NCI-H345 treated with DMSO at 0.1 percent for 48 hours (cell line): ENCODE data around the gene OR4M1.
"Not testable (repeated sequence)": the region's sequence is repeated elsewhere in the genome, so short reads cannot be mapped to it uniquely, and the experiment has no call there.

Source experiments
- DNase-seq: peaks from one replicate; lab custom pipeline; 2025; ENCODE audit not compliant: unreplicated experiment; lab: John Stamatoyannopoulos, UW

Gene OR4M1

DNA sequence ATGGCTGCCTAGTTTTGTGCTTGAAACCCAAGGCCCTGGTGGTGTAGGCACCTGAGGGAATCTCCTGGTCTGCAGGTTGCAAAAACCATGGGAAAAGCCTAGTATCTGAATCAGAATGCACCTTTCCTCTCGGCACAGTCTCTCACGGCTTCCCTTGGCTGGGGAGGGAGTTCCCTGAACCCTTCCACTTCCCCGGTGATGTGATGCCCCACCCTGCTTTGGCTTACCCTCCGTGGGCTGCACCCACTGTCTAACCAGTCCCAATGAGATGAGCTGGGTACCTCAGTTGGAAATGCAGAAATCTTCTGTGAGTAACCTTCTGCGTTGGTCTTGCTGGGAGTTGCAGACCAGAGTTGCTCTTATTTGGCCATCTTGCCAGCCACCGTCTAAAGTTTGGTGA is 47.7 kb downstream of the OR4M1 start:
- DNase-seq, result not testable (repeated sequence)

GRCh38 chr14:19823178-19823577 is 49.9 kb downstream of the OR4M1 start:
- no peak for DNase-seq

DNA sequence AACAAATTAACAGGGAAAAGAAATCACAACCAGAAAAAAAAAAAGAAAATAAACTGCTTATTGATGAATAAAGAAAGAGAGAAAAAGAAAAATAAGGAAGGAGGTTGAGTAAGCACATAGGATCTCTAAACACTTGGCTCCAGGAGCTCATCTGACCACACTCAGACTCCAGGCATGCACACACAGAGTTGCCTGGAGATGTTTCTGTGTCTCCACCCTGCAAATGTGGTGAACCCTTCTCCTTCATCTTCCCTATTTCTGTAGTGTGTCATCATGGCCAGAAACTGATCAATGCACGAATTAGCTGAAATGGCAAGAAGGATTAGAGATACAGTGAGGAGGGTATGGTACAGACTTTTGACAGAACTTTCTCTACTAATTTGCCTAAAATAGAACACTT is 50.5 kb downstream of the OR4M1 start:
- DNase-seq, result no peak

DNA sequence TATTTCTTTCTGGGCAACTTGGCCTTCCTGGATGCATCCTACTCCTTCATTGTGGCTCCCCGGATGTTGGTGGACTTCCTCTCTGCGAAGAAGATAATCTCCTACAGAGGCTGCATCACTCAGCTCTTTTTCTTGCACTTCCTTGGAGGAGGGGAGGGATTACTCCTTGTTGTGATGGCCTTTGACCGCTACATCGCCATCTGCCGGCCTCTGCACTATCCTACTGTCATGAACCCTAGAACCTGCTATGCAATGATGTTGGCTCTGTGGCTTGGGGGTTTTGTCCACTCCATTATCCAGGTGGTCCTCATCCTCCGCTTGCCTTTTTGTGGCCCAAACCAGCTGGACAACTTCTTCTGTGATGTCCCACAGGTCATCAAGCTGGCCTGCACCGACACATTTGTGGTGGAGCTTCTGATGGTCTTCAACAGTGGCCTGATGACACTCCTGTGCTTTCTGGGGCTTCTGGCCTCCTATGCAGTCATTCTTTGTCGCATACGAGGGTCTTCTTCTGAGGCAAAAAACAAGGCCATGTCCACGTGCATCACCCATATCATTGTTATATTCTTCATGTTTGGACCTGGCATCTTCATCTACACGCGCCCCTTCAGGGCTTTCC is 54.4 kb downstream of the OR4M1 start:
- not testable (repeated sequence) for DNase-seq

GRCh38 chr14:19828314-19828713 is 55.0 kb downstream of the OR4M1 start:
- no peak for DNase-seq
